Measurements from ENCODE around the gene ZNF593OS.

ZNF593OS gene

GRCh38 chr1:26132128-26132833 is 39.4 kb downstream of the ZNF593OS start:
- in situ Hi-C loops (cut with MboI; ENCODE audit: low pct_unique_long_range_greater_than_20kb, low sequenced_read_pairs) = no loop called here
- DNase-seq = no peak

GRCh38 chr1:26130695-26131094 is 40.9 kb downstream of the ZNF593OS start:
- no peak for DNase-seq
- in situ Hi-C loops (cut with MboI; ENCODE audit: low pct_unique_long_range_greater_than_20kb, low sequenced_read_pairs) = no loop called here

- in situ Hi-C loops (cut with MboI; ENCODE audit: low pct_unique_long_range_greater_than_20kb, low sequenced_read_pairs) = no loop called here
- no peak for DNase-seq
These were observed 41.9 kb downstream of the ZNF593OS start for GRCh38 chr1:26129778-26130177.

- in situ Hi-C loops (cut with MboI; ENCODE audit: low pct_unique_long_range_greater_than_20kb, low sequenced_read_pairs) = no loop called here
- no peak for DNase-seq
These were observed 44.1 kb downstream of the ZNF593OS start for GRCh38 chr1:26127235-26128163.

GRCh38 chr1:26126321-26127084 is 45.1 kb downstream of the ZNF593OS start:
- in situ Hi-C loops (cut with MboI; ENCODE audit: low pct_unique_long_range_greater_than_20kb, low sequenced_read_pairs) = no loop called here
- DNase-seq = peak; percentile 93

GRCh38 chr1:26125946-26126320 is 45.7 kb downstream of the ZNF593OS start:
- in situ Hi-C loops (cut with MboI; ENCODE audit: low pct_unique_long_range_greater_than_20kb, low sequenced_read_pairs) = no loop called here
- DNase-seq = no peak

- in situ Hi-C loops (cut with MboI; ENCODE audit: low pct_unique_long_range_greater_than_20kb, low sequenced_read_pairs) = no loop called here
These were observed 46.2 kb downstream of the ZNF593OS start for GRCh38 chr1:26125382-26125781.

GRCh38 chr1:26124418-26125331 is 47.0 kb downstream of the ZNF593OS start:
- no peak for DNase-seq
- in situ Hi-C loops (cut with MboI; ENCODE audit: low pct_unique_long_range_greater_than_20kb, low sequenced_read_pairs) = no loop called here

More at GRCh38 chr1:26125382-26125781, 46.2 kb downstream of the ZNF593OS start:
- no peak for DNase-seq

GRCh38 chr1:26122988-26123973 is 48.4 kb downstream of the ZNF593OS start:
- no peak for DNase-seq
- in situ Hi-C loops (cut with MboI; ENCODE audit: low pct_unique_long_range_greater_than_20kb, low sequenced_read_pairs) = no loop called here

- in situ Hi-C loops (cut with MboI; ENCODE audit: low pct_unique_long_range_greater_than_20kb, low sequenced_read_pairs) = no loop called here
- DNase-seq = no peak
These were observed 49.5 kb downstream of the ZNF593OS start for GRCh38 chr1:26121854-26122773.

- in situ Hi-C loops (cut with MboI; ENCODE audit: low pct_unique_long_range_greater_than_20kb, low sequenced_read_pairs) = no loop called here
- DNase-seq = no peak
These were observed 51.6 kb downstream of the ZNF593OS start for GRCh38 chr1:26119892-26120608.

All from KBM-7 (cell line).